HEK293T (cell line): ENCODE results near the gene RAB6B.

Experiments
- CTCF ChIA-PET: fragments of 350-600 bp; formaldehyde crosslinking; extraction: SDS; loops from one replicate; lab custom pipeline; 2021; ENCODE audit warnings: antibody characterized with exemption, inconsistent platforms; lab: Yijun Ruan, JAX
- POLR2A ChIA-PET: fragments of 350-600 bp; formaldehyde crosslinking; extraction: SDS; loops from one replicate; lab custom pipeline; 2020; ENCODE audit warnings: antibody characterized with exemption, inconsistent platforms; lab: Yijun Ruan, JAX
- DNase-seq: peaks from one replicate; pipeline ENCODE4 v3.0.0; 2012; ENCODE audit warnings: mixed read lengths; ENCODE audit errors: extremely low spot score
- ARNT ChIP-seq: fragments of 450-650 bp; IDR thresholded peaks from 2 replicates; pipeline ENCODE4 v1.6.1; 2017; ENCODE audit warnings: mild to moderate bottlenecking
- BHLHE40 ChIP-seq: fragments of 450-650 bp; IDR thresholded peaks from 2 replicates; pipeline ENCODE4 v1.6.1; 2016; ENCODE audit warnings: mild to moderate bottlenecking, moderate library complexity, borderline replicate concordance
- CTBP1 ChIP-seq: fragments of 450-650 bp; IDR thresholded peaks from 2 replicates; pipeline ENCODE4 v1.6.1; 2016; ENCODE audit warnings: borderline replicate concordance
- ELF4 ChIP-seq: fragments of 450-650 bp; IDR thresholded peaks from 2 replicates; pipeline ENCODE4 v1.6.1; 2017; ENCODE audit warnings: antibody characterized with exemption
- FOXA1 ChIP-seq: fragments of 450-650 bp; IDR thresholded peaks from 2 replicates; pipeline ENCODE4 v1.6.1; 2016; ENCODE audit warnings: mild to moderate bottlenecking
- FOXK2 ChIP-seq: fragments of 450-650 bp; IDR thresholded peaks from 2 replicates; pipeline ENCODE4 v1.6.1; 2016; ENCODE audit warnings: mild to moderate bottlenecking
- FOXM1 ChIP-seq: fragments of 450-650 bp; IDR thresholded peaks from 2 replicates; pipeline ENCODE4 v1.6.1; 2017; ENCODE audit warnings: mild to moderate bottlenecking, borderline replicate concordance
- HDGF ChIP-seq: fragments of 450-650 bp; IDR thresholded peaks from 2 replicates; pipeline ENCODE4 v1.6.1; 2017; ENCODE audit warnings: antibody characterized with exemption, borderline replicate concordance
- L3MBTL2 ChIP-seq: fragments of 450-650 bp; conservative IDR thresholded peaks from 2 replicates; pipeline ENCODE4 v1.6.1; 2016; ENCODE audit warnings: mild to moderate bottlenecking
- LEF1 ChIP-seq: fragments of 450-650 bp; IDR thresholded peaks from 2 replicates; pipeline ENCODE4 v1.6.1; 2017; ENCODE audit warnings: mild to moderate bottlenecking, borderline replicate concordance
- NFRKB ChIP-seq: fragments of 450-650 bp; IDR thresholded peaks from 2 replicates; pipeline ENCODE4 v1.6.1; 2016; ENCODE audit warnings: mild to moderate bottlenecking, moderate library complexity
- SP1 ChIP-seq: fragments of 450-650 bp; IDR thresholded peaks from 2 replicates; pipeline ENCODE4 v1.6.1; 2017
- SUZ12 ChIP-seq: fragments of 450-650 bp; IDR thresholded peaks from 2 replicates; pipeline ENCODE4 v1.6.1; 2016; ENCODE audit warnings: mild to moderate bottlenecking
- TARDBP ChIP-seq: fragments of 450-650 bp; IDR thresholded peaks from 2 replicates; pipeline ENCODE4 v1.6.1; 2016
- ZNF384 ChIP-seq: fragments of 450-650 bp; IDR thresholded peaks from 2 replicates; pipeline ENCODE4 v1.6.1; 2016
- TF ChIP-seq, protein P1 (sequence below): fragments of 450-650 bp; IDR thresholded peaks from 2 replicates; pipeline ENCODE4 v1.6.1; 2016

RAB6B gene

GRCh38 chr3:133835418-133835743, 60.3 kb downstream of the RAB6B start:
- TF ChIP-seq ZNF384 (no peak), FOXM1 (no peak), ELF4 (no peak), FOXK2 (no peak), SP1 (no peak), TARDBP (no peak)
- DNase-seq, result no peak
- POLR2A ChIA-PET, result no interaction called here
- CTCF ChIA-PET, result no interaction called here

DNA sequence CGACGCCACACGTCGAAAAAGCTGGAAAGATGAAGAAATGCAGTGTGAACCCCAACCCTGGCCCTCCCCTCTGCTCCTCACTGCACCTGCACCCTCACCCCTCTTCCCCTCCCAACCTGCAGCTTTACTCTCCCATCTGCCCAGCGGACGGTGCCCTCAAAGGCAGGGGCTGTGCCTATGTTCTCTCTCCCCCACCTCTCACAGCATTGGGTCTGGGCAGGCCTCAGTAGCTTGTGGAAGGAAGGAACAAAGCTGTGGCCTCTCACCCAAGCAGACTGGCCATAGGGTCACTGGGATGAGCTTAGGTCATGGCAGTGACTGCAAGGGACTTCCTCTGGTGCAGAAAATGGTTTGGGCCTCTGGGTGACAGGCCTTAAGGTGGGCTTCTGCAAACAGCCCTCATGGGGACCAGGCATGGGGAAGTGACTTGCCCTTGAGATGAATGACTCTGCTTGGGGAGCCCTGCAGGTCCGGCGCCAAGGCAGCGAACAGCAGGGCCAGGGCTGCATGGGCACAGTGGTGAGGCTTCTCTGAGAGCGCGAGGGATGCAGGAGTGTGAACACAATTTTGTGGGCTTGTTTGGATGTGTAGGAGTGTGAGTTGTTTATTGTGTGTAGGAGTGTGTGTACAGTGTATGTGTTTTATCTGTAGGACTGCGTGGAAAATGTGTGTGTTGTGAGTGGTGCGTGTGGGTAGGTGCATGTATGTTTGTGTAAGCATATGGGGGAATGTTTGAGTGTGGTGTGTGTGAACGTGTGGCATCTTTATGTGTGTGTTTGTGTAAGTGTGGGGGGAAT, 60.9 kb downstream of the RAB6B start:
- POLR2A ChIA-PET, result no interaction called here
- TF ChIP-seq ELF4 (no peak), L3MBTL2 (no peak), FOXM1 (no peak), CTBP1 (no peak), SUZ12 (no peak), HDGF (no peak), FOXK2 (no peak), FOXA1 (no peak), NFRKB (no peak), BHLHE40 (no peak), LEF1 (no peak), TARDBP (no peak), ZNF384 (no peak)
- TF ChIP-seq, protein P1, sequence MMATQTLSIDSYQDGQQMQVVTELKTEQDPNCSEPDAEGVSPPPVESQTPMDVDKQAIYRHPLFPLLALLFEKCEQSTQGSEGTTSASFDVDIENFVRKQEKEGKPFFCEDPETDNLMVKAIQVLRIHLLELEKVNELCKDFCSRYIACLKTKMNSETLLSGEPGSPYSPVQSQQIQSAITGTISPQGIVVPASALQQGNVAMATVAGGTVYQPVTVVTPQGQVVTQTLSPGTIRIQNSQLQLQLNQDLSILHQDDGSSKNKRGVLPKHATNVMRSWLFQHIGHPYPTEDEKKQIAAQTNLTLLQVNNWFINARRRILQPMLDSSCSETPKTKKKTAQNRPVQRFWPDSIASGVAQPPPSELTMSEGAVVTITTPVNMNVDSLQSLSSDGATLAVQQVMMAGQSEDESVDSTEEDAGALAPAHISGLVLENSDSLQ, result no peak
- no peak for DNase-seq
- CTCF ChIA-PET, result no interaction called here

- TF ChIP-seq NFRKB (no peak), LEF1 (no peak), SUZ12 (no peak), BHLHE40 (no peak), L3MBTL2 (no peak), FOXM1 (no peak), ARNT (no peak), HDGF (no peak), CTBP1 (no peak), FOXK2 (no peak), FOXA1 (no peak), TARDBP (no peak), SP1 (no peak), ELF4 (no peak), ZNF384 (no peak)
- TF ChIP-seq, protein P1, result no peak
- ChIA-PET POLR2A (no interaction called here), CTCF (no interaction called here)
- DNase-seq, result no peak
Measured at GRCh38 chr3:133833880-133834620, 61.6 kb downstream of the RAB6B start.

- TF ChIP-seq BHLHE40 (no peak), L3MBTL2 (no peak), FOXK2 (no peak)
- TF ChIP-seq, protein P1, result no peak
- POLR2A ChIA-PET, result no interaction called here
- DNase-seq, result no peak
- CTCF ChIA-PET, result no interaction called here
Measured at GRCh38 chr3:133833267-133833666, 62.4 kb downstream of the RAB6B start.

DNA sequence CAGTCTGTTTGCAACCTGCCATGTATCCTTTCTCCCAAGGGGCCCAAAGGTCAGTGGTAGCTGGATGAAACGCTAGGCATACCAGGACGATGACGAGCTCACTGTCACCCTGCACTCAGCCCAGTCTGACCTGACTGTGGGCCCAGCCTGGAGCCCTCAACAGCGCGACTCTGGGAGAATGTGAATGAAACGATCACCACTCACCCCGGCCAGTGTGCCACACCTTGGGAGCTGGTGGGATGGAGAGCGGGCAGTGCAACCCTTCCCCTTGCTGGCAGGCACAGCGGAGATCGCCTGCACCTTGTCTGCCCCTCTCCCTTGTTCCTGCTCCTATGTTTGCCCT, 62.9 kb downstream of the RAB6B start:
- POLR2A ChIA-PET, result no interaction called here
- no peak for TF ChIP-seq ZNF384
- TF ChIP-seq SUZ12, result no peak
- no peak for TF ChIP-seq BHLHE40
- TF ChIP-seq, protein P1, result no peak
- CTCF ChIA-PET, result interaction anchor here (0.8 kb wide), 1 partner anchor 15 kb away, joined by 3 read pairs; no protein-coding TSS in a partner anchor
- no peak for DNase-seq
